ENCODE results near the gene RASGRP2.
"Not testable (repeated sequence)": the region's sequence is repeated elsewhere in the genome, so short reads cannot be mapped to it uniquely, and the experiment has no call there.

Gene RASGRP2

GRCh38 chr11:64720640-64721358 is 23.1 kb downstream of the RASGRP2 start:
- in situ Hi-C loops (cut with MboI; ENCODE audit: low sequenced_read_pairs) = no loop called here

GRCh38 chr11:64720167-64720566 is 23.8 kb downstream of the RASGRP2 start:
- in situ Hi-C loops (cut with MboI; ENCODE audit: low sequenced_read_pairs) = no loop called here

GRCh38 chr11:64719406-64719805 is 24.5 kb downstream of the RASGRP2 start:
- in situ Hi-C loops (cut with MboI; ENCODE audit: low sequenced_read_pairs) = no loop called here

DNA sequence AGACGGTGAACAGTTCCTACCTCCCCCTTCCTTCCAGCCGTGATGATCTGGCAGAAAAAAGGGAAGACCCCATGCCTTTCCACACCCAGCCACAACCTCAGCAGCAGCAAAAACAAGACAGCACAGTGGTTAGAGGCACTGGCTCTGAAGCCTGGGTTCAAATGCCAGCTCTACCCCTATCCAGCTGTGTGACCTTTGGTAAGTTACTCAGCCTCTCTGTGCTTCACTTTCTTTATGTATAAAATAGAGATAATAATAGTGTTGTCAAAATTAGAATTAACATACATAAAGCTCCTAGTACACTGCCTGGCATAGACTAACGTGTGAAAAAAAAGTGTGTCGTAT is 25.2 kb downstream of the RASGRP2 start:
- in situ Hi-C loops (cut with MboI; ENCODE audit: low sequenced_read_pairs) = no loop called here

DNA sequence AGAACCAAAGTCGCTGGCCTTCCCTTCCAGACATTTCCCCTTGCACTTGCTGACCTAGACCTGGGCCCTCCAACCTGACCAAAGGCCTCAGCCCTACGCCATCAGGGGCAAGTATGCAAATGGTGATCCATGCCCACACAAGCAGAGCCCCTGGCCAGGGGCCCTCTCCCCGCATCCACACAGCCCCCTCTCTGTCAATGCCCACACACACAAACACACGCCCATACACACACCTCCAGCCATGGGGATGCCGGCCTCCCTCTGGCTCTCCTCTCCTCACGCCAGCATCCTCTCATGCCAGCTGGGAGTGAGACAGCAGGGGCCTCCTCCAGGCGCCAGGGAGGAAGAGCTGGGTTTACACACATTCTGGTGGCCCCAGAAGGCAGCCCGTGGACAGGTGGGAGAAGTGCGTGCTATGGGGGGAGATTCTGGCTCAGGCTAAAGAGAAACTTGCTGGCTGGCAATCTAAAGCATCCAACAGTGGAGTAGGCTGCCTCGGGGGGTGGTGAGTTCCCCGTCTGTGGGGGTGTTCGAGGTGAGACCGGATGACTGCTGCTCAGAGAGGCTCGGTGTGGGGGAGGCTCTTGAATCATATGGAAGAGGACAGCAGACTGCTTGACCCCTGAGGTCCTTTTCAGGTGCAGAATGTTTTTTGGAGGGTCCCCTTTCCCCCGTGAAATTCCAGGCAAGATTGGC is 25.7 kb downstream of the RASGRP2 start:
- in situ Hi-C loops (cut with MboI; ENCODE audit: low sequenced_read_pairs) = no loop called here

- in situ Hi-C loops (cut with MboI; ENCODE audit: low sequenced_read_pairs) = no loop called here
Observed at GRCh38 chr11:64717268-64717578, 26.7 kb downstream of the RASGRP2 start.

GRCh38 chr11:64716473-64717267 is 27.3 kb downstream of the RASGRP2 start:
- in situ Hi-C loops (cut with MboI; ENCODE audit: low sequenced_read_pairs) = no loop called here

GRCh38 chr11:64715756-64716472 is 28.0 kb downstream of the RASGRP2 start:
- in situ Hi-C loops (cut with MboI; ENCODE audit: low sequenced_read_pairs) = no loop called here

DNA sequence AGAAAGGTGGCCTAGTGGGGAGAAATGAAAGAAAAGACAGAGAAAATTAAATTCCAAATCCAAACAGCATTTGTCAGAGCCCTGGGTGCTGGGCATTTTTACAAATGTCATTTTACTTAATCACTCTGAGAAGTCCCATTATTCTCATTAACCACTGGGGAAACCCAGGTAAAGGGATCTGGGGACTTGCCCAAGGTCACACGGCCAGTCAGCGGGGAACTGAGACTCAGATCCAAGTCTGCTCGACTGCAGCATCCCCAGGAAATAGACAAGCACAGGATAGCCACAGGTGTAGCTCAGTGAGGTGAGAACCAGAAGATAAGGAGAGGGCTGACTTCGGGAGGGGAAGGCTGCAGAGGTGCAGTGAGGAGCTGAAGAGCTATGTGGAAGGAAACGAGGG is 28.8 kb downstream of the RASGRP2 start:
- in situ Hi-C loops (cut with MboI; ENCODE audit: low sequenced_read_pairs) = no loop called here

GRCh38 chr11:64714666-64715065 is 29.3 kb downstream of the RASGRP2 start:
- in situ Hi-C loops (cut with MboI; ENCODE audit: low sequenced_read_pairs) = no loop called here

DNA sequence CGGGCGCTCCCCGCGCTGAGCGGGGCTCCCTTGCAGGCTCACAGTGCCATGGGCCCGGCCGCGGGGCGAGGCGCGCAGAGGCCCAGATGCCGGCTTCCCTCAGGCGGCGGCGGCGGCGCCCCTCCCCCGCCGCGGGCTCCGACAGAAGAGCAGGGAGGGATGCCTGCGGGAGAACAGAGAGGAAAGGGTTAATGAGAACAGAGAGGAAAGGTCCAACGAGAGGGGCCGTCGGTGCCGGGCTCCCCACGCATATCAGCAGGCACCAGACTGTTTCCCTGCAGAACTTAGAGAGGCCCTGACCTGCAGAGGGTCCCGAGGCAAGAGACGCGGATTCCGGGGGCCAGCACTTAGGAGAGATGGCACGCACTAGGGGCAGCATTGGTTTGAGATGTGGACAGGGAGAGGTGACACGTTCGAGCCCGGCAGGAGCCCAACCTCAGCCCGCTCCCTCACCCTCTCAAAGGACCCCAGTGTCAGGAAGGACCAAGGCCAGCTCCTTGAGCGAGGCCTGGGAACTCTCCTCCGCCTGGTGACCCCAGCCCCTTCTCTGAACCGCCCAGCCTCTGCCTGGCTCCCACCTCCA is 30.1 kb downstream of the RASGRP2 start:
- in situ Hi-C loops (cut with MboI; ENCODE audit: low sequenced_read_pairs) = no loop called here

GRCh38 chr11:64713016-64713707 is 30.8 kb downstream of the RASGRP2 start:
- in situ Hi-C loops (cut with MboI; ENCODE audit: low sequenced_read_pairs) = no loop called here

GRCh38 chr11:64712430-64713015 is 31.4 kb downstream of the RASGRP2 start:
- in situ Hi-C loops (cut with MboI; ENCODE audit: low sequenced_read_pairs) = no loop called here

DNA sequence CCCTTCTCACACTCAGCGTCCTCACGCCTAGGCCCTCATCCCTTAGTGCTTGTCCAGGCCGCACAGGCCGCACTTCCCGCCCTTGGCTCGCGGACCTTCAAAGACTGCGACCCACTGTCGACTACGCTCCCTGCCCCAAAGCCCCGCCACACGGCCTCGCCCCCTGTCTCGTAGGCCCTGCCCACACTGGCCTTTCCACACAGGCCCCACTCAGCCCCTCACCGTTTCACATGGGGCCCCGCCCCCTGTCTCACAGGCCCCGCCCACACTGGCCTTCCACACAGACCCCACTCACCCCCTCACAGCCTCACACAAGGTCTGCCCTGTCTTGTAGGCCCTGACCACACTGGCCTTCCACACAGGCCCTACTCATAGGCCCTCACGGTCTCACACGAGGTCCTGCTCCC is 32.0 kb downstream of the RASGRP2 start:
- in situ Hi-C loops (cut with MboI; ENCODE audit: low sequenced_read_pairs) = no loop called here

DNA sequence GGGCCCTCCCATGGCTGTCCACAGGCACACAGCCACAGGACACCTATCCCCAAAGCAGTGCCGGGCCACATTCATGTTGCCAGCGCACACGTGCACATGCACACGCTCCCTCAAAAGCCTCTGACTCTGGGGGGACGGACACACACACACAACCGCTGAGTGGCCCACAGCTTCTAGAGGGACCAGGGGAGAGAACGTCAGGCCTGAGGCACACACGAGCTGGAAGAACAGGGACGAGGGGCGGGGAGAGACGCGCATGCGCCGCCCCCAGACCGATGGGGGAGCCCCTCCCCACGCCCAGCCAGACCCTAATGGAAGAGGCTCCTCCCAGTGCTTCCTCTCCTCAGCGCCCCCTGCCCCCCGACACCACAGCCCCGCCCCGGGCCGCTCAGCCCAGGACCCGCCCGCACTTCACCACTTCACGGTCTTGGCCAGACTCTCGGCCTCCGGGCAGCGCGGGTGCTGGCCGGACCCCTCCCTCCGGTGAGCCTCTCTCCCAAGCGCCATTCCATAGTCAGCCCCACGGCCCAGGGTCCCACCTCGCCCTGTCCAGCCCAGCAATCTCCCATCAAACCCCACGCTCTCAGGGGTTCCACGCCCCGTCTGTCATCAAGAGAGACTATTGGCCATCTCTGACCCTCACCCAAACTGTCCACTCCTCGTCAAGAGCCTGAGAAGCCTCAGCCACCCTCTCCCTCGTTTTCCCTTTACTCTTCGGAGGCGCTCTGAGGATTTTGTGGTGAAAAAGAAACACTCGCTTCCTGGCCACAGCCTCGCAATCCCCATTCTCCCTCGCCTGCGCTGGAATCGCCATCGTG is 32.6 kb downstream of the RASGRP2 start:
- in situ Hi-C loops (cut with MboI; ENCODE audit: low sequenced_read_pairs) = no loop called here

DNA sequence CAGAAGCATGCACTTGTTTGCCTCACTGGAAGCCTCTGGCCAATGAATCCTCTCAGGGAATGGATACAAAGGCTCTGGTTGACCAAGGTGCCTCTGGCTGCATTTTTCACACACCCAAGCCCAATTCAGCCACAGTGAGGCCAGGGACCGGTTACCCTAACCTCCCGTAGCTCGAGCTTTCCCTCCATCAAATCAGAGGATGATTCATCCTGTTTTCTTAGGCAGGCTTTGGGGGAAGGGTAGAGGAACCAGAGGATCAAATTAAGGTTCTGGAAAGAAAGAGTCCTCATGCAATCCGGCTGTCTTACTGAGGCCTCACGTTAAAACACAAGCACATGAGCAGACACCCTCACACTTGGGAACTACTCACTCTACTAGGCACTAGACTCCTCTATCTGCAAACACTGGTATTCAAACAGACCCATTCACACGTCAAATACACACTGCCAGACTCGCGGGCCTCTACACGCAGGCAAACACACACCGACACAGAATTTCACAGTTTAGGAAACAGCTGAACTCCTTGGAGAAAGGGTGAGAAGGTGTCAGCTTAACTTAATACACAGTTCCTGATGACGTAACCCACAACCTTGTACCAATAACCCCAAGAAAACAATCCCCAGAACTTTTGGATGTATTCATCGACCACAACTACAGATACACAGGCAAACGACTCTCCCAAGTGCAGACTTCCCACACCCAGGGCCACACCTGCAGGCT is 33.4 kb downstream of the RASGRP2 start:
- in situ Hi-C loops (cut with MboI; ENCODE audit: low sequenced_read_pairs) = no loop called here

DNA sequence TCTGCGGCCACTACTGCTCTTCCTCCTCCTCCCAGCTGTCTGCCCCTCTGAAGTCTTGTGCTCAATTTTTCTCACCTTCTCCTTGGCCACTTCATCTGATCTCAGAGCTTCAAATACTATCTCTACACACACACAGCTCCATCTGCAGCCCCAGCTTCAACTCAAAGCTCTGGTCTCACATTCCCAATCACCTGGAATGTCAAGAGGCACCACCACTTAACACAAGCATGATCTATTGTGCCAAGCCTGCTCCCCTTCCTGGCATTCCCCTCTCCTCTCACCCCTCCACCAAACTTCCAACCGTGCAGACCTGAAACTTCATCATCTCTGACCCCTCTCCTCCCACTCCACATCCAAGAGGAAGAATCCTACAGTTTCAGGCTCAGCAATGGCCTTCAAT is 38.4 kb downstream of the RASGRP2 start:
- in situ Hi-C loops (cut with MboI; ENCODE audit: low sequenced_read_pairs) = no loop called here

GRCh38 chr11:64703048-64703447 is 40.9 kb downstream of the RASGRP2 start:
- in situ Hi-C loops (cut with MboI; ENCODE audit: low sequenced_read_pairs) = no loop called here

DNA sequence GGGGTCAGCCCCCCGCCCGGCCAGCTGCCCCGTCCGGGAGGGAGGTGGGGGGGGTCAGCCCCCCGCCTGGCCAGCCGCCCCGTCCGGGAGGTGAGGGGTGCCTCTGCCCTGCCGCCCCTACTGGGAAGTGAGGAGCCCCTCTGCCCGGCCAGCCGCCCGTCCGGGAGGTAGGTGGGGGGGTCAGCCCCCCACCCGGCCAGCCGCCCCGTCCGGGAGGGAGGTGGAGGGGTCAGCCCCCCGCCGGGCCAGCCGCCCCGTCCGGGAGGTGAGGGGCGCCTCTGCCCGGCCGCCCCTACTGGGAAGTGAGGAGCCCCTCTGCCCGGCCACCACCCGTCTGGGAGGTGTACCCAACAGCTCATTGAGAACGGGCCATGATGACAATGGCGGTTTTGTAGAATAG is 42.0 kb downstream of the RASGRP2 start:
- in situ Hi-C loops (cut with MboI; ENCODE audit: low sequenced_read_pairs) = not testable (repeated sequence)
